GM23338 (cell line): ENCODE results near the gene ORC4.

Source experiments
- CREB1 ChIP-seq: fragments of 250-450 bp; sonication (Bioruptor Pico); IDR thresholded peaks from 2 replicates; pipeline ENCODE4 v1.5.0; 2020; ENCODE audit warnings: low read depth, mild to moderate bottlenecking, moderate library complexity
- EZH2 ChIP-seq: fragments of 200-600 bp; sonication (generic); IDR thresholded peaks from one replicate; pipeline ENCODE4 v1.8.0; 2017; ENCODE audit warnings: antibody characterized with exemption, mild to moderate bottlenecking, low read depth; ENCODE audit not compliant: unreplicated experiment
- EZH2phosphoT487 ChIP-seq: fragments of 200-600 bp; sonication (generic); IDR thresholded peaks from one replicate; pipeline ENCODE4 v1.8.1; 2018; ENCODE audit warnings: antibody characterized with exemption; ENCODE audit not compliant: unreplicated experiment
- JUNB ChIP-seq: IDR thresholded peaks from one replicate; pipeline ENCODE4 v1.6.1; 2016; ENCODE audit warnings: antibody characterized with exemption; ENCODE audit not compliant: unreplicated experiment
- NANOG ChIP-seq: IDR thresholded peaks from 2 replicates; pipeline ENCODE4 v1.6.1; 2016; ENCODE audit warnings: antibody characterized with exemption, borderline replicate concordance
- POLR2AphosphoS5 ChIP-seq: IDR thresholded peaks from 2 replicates; pipeline ENCODE4 v1.6.1; 2016; ENCODE audit warnings: antibody characterized with exemption, low read depth
- STAT1 ChIP-seq: IDR thresholded peaks from one replicate; pipeline ENCODE4 v1.6.1; 2016; ENCODE audit warnings: antibody characterized with exemption; ENCODE audit not compliant: unreplicated experiment
- TF ChIP-seq, protein P1 (sequence below), 2 experiments: fragments of 200-600 bp in 1 of 2; sonication (generic) in 1 of 2; conservative IDR thresholded peaks; 2 replicates each; pipeline versions ENCODE4 v1.5.1 to v1.6.1; 2016 to 2017; ENCODE audit warnings: antibody characterized with exemption in 2 of 2, low read depth in 2 of 2, mild to moderate bottlenecking in 2 of 2, moderate library complexity in 1 of 2
- TF ChIP-seq, protein P2 (sequence below): IDR thresholded peaks from one replicate; pipeline ENCODE4 v1.6.1; 2018; ENCODE audit warnings: antibody characterized with exemption; ENCODE audit not compliant: unreplicated experiment

DNA sequence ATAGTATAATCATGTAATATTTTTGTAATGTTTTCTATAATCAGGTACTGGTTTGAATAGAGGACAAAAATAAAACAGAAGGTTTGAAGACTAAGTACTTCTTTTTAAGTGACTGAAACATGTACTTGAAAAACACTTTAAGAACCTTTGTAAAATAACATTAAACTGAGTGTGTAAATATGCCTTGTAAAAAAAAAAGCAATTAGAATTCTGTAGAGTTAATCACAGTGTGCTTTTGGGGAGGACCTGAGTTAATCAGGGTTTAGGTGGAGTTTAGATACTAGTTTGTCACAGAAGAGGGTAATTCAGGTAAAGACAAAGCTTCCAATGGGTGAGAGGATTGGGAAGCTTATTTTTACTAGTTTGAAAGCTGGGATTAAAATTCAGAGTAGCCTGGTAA lies 10.6 kb upstream of the ORC4 start:
- TF ChIP-seq, protein P1, sequence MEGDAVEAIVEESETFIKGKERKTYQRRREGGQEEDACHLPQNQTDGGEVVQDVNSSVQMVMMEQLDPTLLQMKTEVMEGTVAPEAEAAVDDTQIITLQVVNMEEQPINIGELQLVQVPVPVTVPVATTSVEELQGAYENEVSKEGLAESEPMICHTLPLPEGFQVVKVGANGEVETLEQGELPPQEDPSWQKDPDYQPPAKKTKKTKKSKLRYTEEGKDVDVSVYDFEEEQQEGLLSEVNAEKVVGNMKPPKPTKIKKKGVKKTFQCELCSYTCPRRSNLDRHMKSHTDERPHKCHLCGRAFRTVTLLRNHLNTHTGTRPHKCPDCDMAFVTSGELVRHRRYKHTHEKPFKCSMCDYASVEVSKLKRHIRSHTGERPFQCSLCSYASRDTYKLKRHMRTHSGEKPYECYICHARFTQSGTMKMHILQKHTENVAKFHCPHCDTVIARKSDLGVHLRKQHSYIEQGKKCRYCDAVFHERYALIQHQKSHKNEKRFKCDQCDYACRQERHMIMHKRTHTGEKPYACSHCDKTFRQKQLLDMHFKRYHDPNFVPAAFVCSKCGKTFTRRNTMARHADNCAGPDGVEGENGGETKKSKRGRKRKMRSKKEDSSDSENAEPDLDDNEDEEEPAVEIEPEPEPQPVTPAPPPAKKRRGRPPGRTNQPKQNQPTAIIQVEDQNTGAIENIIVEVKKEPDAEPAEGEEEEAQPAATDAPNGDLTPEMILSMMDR (conservative IDR thresholded peaks at IDR 0.05; ENCODE audit: low read depth in 2 of 2) = no peak
- TF ChIP-seq STAT1 (no peak), EZH2 (no peak), POLR2AphosphoS5 (no peak), NANOG (no peak), EZH2phosphoT487 (no peak), CREB1 (CRISPR knock-in tag) (no peak), JUNB (no peak)
- TF ChIP-seq, protein P2, sequence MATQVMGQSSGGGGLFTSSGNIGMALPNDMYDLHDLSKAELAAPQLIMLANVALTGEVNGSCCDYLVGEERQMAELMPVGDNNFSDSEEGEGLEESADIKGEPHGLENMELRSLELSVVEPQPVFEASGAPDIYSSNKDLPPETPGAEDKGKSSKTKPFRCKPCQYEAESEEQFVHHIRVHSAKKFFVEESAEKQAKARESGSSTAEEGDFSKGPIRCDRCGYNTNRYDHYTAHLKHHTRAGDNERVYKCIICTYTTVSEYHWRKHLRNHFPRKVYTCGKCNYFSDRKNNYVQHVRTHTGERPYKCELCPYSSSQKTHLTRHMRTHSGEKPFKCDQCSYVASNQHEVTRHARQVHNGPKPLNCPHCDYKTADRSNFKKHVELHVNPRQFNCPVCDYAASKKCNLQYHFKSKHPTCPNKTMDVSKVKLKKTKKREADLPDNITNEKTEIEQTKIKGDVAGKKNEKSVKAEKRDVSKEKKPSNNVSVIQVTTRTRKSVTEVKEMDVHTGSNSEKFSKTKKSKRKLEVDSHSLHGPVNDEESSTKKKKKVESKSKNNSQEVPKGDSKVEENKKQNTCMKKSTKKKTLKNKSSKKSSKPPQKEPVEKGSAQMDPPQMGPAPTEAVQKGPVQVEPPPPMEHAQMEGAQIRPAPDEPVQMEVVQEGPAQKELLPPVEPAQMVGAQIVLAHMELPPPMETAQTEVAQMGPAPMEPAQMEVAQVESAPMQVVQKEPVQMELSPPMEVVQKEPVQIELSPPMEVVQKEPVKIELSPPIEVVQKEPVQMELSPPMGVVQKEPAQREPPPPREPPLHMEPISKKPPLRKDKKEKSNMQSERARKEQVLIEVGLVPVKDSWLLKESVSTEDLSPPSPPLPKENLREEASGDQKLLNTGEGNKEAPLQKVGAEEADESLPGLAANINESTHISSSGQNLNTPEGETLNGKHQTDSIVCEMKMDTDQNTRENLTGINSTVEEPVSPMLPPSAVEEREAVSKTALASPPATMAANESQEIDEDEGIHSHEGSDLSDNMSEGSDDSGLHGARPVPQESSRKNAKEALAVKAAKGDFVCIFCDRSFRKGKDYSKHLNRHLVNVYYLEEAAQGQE = no peak
